ENCODE results near the gene CCDC34. TPM values are rescaled to one million over a fixed set of nuclear protein-coding genes. Genes with fewer than 3 reads are reported as not detected.

CCDC34 gene
- total RNA-seq, 1 experiment from 2014 or later = 18.7 TPM

DNA sequence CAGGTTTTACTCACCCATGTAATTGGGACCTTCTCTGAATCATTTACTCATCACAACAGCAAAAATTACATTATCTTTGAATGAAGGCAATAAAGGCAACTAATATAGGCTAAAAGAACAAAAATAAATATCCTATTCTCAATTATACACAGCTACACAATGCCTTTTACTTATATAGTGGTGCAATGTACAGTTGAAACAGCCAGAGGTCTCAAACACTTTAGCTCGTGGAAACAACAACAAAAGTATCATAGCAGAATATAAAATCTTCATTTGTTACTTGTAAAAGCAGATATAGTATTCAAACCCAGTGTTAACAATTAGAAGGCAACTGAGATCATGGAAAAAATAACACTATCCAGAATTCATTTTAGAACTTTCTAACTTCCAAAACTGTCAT is 20.6 kb upstream of the CCDC34 start:
- ATAC-seq (no peak), DNase-seq (ENCODE audit: low read depth, low spot score) (no peak)
- BruUV-seq (replicated peaks) = no TSS peak
- CTCF ChIA-PET = interaction anchor here (1.4 kb wide), 1 partner anchor 12 kb away, joined by 3 read pairs; no protein-coding TSS in a partner anchor
- Histone ChIP-seq H3K9ac (ENCODE audit: low read length) (no peak overlapping the region), H3K4me1 (ENCODE audit: control insufficient read depth in 1 of 2, insufficient read depth in 2 of 2, low read length in 2 of 2) (no peaks in the 10 kb centered on the region), H3K4me2 (ENCODE audit: low read length) (no peak overlapping the region), H3K27ac (ENCODE audit: low read depth, low read length) (no peak overlapping the region), H2AFZ (ENCODE audit: low read depth, low read length, poor library complexity, severe bottlenecking) (no peak overlapping the region), H4K20me1 (ENCODE audit: insufficient read depth) (no peaks in the 10 kb centered on the region), H3K27me3 (ENCODE audit: insufficient read depth, low read length) (no peaks in the 10 kb centered on the region), H3K9me3 (ENCODE audit: control insufficient read depth in 1 of 2, insufficient read depth in 1 of 2, low read depth in 1 of 2, low read length in 2 of 2) (no peaks in the 10 kb centered on the region), H3K4me3 (replicated peaks in 1 of 2; ENCODE audit: low read depth in 1 of 2, low read length in 2 of 2) (no peak overlapping the region), H3K36me3 (ENCODE audit: control insufficient read depth in 1 of 2, insufficient read depth in 2 of 2, low read length in 2 of 2) (no peaks in the 10 kb centered on the region), H3K79me2 (ENCODE audit: insufficient read depth, low read length) (no peaks in the 10 kb centered on the region), H3K9me2 (ENCODE audit: insufficient read depth) (0 out of 2 replicates have a peak, but pooled peaks cover 2% of the 10 kb centered on the region)
- intact Hi-C loops (cut with micrococcal nuclease) = no loop called here
- TF ChIP-seq FOSL1 (IDR thresholded peaks at IDR 0.05; ENCODE audit: low read depth) = no peak
- TF ChIP-seq YY1 (IDR thresholded peaks at IDR 0.05; ENCODE audit: extremely low read depth, insufficient replicate concordance, low read depth, low read length) = no peak
- no peak for TF ChIP-seq CEBPB (IDR thresholded peaks at IDR 0.05; ENCODE audit: low read depth)
- no peak for TF ChIP-seq ZNF274 (IDR thresholded peaks at IDR 0.05; ENCODE audit: low read depth, low read length)
- TF ChIP-seq SIN3A (IDR thresholded peaks at IDR 0.05; ENCODE audit: low read depth) = no peak
- TF ChIP-seq EGR1 (IDR thresholded peaks at IDR 0.05; ENCODE audit: low read depth) = no peak
- TF ChIP-seq, protein P1, sequence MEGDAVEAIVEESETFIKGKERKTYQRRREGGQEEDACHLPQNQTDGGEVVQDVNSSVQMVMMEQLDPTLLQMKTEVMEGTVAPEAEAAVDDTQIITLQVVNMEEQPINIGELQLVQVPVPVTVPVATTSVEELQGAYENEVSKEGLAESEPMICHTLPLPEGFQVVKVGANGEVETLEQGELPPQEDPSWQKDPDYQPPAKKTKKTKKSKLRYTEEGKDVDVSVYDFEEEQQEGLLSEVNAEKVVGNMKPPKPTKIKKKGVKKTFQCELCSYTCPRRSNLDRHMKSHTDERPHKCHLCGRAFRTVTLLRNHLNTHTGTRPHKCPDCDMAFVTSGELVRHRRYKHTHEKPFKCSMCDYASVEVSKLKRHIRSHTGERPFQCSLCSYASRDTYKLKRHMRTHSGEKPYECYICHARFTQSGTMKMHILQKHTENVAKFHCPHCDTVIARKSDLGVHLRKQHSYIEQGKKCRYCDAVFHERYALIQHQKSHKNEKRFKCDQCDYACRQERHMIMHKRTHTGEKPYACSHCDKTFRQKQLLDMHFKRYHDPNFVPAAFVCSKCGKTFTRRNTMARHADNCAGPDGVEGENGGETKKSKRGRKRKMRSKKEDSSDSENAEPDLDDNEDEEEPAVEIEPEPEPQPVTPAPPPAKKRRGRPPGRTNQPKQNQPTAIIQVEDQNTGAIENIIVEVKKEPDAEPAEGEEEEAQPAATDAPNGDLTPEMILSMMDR (IDR thresholded peaks at IDR 0.05 in 2 of 3, conservative IDR thresholded peaks at IDR 0.05 in 1 of 3; ENCODE audit: borderline replicate concordance in 1 of 3, insufficient read depth in 1 of 3, low read depth in 2 of 3, low read length in 2 of 3) = no peak
- TF ChIP-seq, protein P2, sequence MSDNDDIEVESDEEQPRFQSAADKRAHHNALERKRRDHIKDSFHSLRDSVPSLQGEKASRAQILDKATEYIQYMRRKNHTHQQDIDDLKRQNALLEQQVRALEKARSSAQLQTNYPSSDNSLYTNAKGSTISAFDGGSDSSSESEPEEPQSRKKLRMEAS (IDR thresholded peaks at IDR 0.05) = no peak
- no peak for TF ChIP-seq EZH2phosphoT487 (IDR thresholded peaks at IDR 0.05; ENCODE audit: borderline replicate concordance)
- no peak for TF ChIP-seq POLR2A (IDR thresholded peaks at IDR 0.05; ENCODE audit: borderline replicate concordance, extremely low read depth, insufficient read depth, insufficient read length)
- TF ChIP-seq, protein P3, sequence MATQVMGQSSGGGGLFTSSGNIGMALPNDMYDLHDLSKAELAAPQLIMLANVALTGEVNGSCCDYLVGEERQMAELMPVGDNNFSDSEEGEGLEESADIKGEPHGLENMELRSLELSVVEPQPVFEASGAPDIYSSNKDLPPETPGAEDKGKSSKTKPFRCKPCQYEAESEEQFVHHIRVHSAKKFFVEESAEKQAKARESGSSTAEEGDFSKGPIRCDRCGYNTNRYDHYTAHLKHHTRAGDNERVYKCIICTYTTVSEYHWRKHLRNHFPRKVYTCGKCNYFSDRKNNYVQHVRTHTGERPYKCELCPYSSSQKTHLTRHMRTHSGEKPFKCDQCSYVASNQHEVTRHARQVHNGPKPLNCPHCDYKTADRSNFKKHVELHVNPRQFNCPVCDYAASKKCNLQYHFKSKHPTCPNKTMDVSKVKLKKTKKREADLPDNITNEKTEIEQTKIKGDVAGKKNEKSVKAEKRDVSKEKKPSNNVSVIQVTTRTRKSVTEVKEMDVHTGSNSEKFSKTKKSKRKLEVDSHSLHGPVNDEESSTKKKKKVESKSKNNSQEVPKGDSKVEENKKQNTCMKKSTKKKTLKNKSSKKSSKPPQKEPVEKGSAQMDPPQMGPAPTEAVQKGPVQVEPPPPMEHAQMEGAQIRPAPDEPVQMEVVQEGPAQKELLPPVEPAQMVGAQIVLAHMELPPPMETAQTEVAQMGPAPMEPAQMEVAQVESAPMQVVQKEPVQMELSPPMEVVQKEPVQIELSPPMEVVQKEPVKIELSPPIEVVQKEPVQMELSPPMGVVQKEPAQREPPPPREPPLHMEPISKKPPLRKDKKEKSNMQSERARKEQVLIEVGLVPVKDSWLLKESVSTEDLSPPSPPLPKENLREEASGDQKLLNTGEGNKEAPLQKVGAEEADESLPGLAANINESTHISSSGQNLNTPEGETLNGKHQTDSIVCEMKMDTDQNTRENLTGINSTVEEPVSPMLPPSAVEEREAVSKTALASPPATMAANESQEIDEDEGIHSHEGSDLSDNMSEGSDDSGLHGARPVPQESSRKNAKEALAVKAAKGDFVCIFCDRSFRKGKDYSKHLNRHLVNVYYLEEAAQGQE (IDR thresholded peaks at IDR 0.05; ENCODE audit: low read depth) = no peak
- no peak for TF ChIP-seq EZH2 (IDR thresholded peaks at IDR 0.05)
- TF ChIP-seq JUND (IDR thresholded peaks at IDR 0.05) = no peak
- no peak for TF ChIP-seq POLR2AphosphoS5 (IDR thresholded peaks at IDR 0.05; ENCODE audit: low read depth, low read length)
- no peak for TF ChIP-seq SRF (IDR thresholded peaks at IDR 0.05; ENCODE audit: low read depth)
- POLR2A ChIA-PET = no interaction called here
- RAD21 ChIA-PET (ENCODE audit: low non-redundant PET in 1 of 2, low total read pairs in 2 of 2, uncharacterized antibody in 2 of 2, unreplicated experiment in 2 of 2) = no interaction called here

All from HCT116 (cell line).